ENCODE data around the gene GAS7. TPM values are rescaled to one million over a fixed set of nuclear protein-coding genes. Genes with fewer than 3 reads are reported as not detected.
A peak's percentile ranks its signal among the peaks of the same experiment; 100 is the strongest.

GAS7 gene
- total and polyA plus RNA-seq, 4 donors: 9.0 to 112 (median 46.1) TPM

DNA sequence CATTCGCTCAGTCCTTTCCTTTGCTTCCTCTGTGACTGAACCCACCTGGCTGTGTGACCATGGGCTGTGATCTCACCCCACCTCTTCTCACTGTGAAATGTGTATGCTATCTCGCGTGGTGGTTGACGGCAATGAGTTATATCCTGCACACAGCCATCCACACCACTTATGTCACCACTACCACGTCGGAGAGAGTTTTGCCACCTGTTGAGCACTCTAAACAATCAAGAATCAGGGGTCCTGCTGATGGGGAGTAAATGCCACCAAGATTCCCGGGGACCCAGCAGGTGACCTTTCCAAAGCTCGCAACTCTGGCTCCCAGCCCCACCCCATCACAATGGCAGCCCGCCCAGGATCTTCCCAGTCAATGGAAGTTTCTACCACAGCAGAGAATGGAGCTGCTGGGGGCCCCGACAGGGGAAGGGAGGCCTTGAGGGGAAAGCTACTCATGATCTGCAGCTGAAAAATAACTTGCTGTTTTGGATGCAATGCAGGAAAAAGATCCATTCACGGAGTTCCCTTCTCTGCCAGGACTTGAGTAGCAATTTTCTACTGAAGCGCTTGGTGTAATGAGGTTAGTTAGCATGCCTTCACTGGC is 267.2 kb downstream of the GAS7 start:
- TF ChIP-seq, protein P1, sequence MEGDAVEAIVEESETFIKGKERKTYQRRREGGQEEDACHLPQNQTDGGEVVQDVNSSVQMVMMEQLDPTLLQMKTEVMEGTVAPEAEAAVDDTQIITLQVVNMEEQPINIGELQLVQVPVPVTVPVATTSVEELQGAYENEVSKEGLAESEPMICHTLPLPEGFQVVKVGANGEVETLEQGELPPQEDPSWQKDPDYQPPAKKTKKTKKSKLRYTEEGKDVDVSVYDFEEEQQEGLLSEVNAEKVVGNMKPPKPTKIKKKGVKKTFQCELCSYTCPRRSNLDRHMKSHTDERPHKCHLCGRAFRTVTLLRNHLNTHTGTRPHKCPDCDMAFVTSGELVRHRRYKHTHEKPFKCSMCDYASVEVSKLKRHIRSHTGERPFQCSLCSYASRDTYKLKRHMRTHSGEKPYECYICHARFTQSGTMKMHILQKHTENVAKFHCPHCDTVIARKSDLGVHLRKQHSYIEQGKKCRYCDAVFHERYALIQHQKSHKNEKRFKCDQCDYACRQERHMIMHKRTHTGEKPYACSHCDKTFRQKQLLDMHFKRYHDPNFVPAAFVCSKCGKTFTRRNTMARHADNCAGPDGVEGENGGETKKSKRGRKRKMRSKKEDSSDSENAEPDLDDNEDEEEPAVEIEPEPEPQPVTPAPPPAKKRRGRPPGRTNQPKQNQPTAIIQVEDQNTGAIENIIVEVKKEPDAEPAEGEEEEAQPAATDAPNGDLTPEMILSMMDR (IDR thresholded peaks at IDR 0.05; ENCODE audit: control extremely low read depth, extremely low read depth): no peak
- H3K4me3 ChIP-seq: no peak overlapping the region
- no peak for ATAC-seq (ENCODE audit: insufficient read depth, low FRiP score)
- WGBS, 2 donors: 76 to 80% methylated on average over 12 of the region's 12 CpGs
- no peaks in the 10 kb centered on the region for H3K9me3 ChIP-seq (ENCODE audit: control insufficient read depth in 4 of 4, insufficient read depth in 3 of 4, low read length in 3 of 4)
- peaks cover 0 to 26% (median 10%) of the 10 kb centered on the region in 4 donors for H3K36me3 ChIP-seq (ENCODE audit: control insufficient read depth in 4 of 4, insufficient read depth in 4 of 4, low read length in 4 of 4)
- H3K4me1 ChIP-seq (ENCODE audit: control insufficient read depth in 5 of 5, insufficient read depth in 5 of 5, low read length in 5 of 5): no peaks in the 10 kb centered on the region
- H3K9ac ChIP-seq (ENCODE audit: insufficient read depth in 1 of 2, low read length in 2 of 2): no peak overlapping the region
- DNase-seq: no peak
- H3K27ac ChIP-seq (ENCODE audit: low read depth in 1 of 2, low read length in 1 of 2): no peak overlapping the region
- peaks cover 0 to 5% (median 0%) of the 10 kb centered on the region in 3 donors for H3K27me3 ChIP-seq (ENCODE audit: control insufficient read depth in 3 of 3, insufficient read depth in 3 of 3, low read length in 2 of 3)

DNA sequence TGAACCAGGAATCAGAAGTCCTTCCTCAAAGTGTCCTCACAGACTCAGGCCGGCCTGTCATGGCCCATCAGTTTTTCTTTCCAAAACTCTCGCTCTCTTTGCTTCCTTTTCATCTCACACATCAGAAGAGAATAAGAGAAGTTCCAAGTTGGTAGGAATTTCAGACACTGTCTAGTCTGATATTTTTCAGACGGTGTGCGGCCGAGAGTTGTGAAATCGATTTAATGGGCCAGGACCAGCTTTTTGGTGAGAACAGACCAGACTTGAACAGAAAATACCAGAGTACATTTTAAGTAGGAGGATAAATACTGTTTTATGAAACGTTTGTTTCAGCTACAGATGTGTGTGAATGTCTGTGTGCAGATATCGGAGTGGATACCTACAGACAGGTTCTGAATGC is 268.5 kb downstream of the GAS7 start:
- DNase-seq (no peak), ATAC-seq (ENCODE audit: insufficient read depth, low FRiP score) (no peak)
- WGBS, 2 donors: 78 to 83% methylated on average over 8 of the region's 8 CpGs
- Histone ChIP-seq H3K4me1 (ENCODE audit: control insufficient read depth in 5 of 5, insufficient read depth in 5 of 5, low read length in 5 of 5) (no peaks in the 10 kb centered on the region), H3K27ac (ENCODE audit: low read depth in 1 of 2, low read length in 1 of 2) (no peak overlapping the region), H3K4me3 (no peak overlapping the region), H3K9me3 (ENCODE audit: control insufficient read depth in 4 of 4, insufficient read depth in 3 of 4, low read length in 3 of 4) (no peaks in the 10 kb centered on the region), H3K9ac (ENCODE audit: insufficient read depth in 1 of 2, low read length in 2 of 2) (no peak overlapping the region), H3K27me3 (ENCODE audit: control insufficient read depth in 3 of 3, insufficient read depth in 3 of 3, low read length in 2 of 3) (peaks cover 0 to 5% (median 0%) of the 10 kb centered on the region in 3 donors), H3K36me3 (ENCODE audit: control insufficient read depth in 4 of 4, insufficient read depth in 4 of 4, low read length in 4 of 4) (peaks cover 0 to 19% (median 9%) of the 10 kb centered on the region in 4 donors)
- TF ChIP-seq, protein P1 (IDR thresholded peaks at IDR 0.05; ENCODE audit: control extremely low read depth, extremely low read depth): no peak

DNA sequence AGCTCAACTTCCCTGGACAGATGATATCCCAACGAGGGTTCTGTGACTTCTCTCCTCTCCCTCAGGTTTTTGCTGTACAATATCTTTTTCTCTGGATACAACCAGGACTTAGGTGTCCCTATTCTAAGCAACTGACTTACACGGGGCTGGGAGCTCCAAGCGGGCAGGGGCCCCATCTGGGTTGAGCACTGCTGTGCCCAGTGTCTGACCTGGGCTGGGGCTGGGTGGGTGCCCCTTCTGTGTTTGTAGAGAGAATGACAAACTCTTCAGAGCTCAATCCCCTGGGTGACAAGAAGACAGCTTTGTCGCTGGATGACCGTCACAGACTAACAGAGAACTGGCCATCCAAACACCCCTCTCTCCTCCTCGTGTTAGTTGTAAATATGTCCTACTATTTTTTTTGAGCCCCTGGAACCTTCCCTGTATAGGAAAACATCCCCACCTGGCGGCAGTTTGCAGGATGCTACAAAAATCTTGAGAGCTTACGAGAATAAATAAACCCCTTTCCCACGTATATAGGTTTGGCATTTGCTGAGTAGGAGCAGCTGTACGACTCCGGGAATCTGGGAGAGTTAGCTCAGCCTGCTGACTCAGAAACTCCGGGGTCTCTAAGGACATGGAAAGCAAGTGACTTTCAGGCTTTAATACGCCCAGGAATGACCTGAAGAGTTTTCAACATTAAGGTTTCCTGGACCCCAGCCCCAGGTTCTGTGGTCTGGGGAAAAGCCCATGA is 269.6 kb downstream of the GAS7 start:
- no peaks in the 10 kb centered on the region for H3K4me1 ChIP-seq (ENCODE audit: control insufficient read depth in 5 of 5, insufficient read depth in 5 of 5, low read length in 5 of 5)
- WGBS, 2 donors: 44 to 62% methylated on average over 13 of the region's 13 CpGs
- no peak overlapping the region for H3K9ac ChIP-seq (ENCODE audit: insufficient read depth in 1 of 2, low read length in 2 of 2)
- H3K9me3 ChIP-seq (ENCODE audit: control insufficient read depth in 4 of 4, insufficient read depth in 3 of 4, low read length in 3 of 4): no peaks in the 10 kb centered on the region
- H3K27ac ChIP-seq (ENCODE audit: low read depth in 1 of 2, low read length in 1 of 2): no peak overlapping the region
- ATAC-seq (ENCODE audit: insufficient read depth, low FRiP score): no peak
- DNase-seq: peak; percentile 69 to 84 (median 81)
- no peak overlapping the region for H3K4me3 ChIP-seq
- peaks cover 0 to 18% (median 9%) of the 10 kb centered on the region in 4 donors for H3K36me3 ChIP-seq (ENCODE audit: control insufficient read depth in 4 of 4, insufficient read depth in 4 of 4, low read length in 4 of 4)
- TF ChIP-seq, protein P1 (IDR thresholded peaks at IDR 0.05; ENCODE audit: control extremely low read depth, extremely low read depth): no peak
- peaks cover 0 to 5% (median 0%) of the 10 kb centered on the region in 3 donors for H3K27me3 ChIP-seq (ENCODE audit: control insufficient read depth in 3 of 3, insufficient read depth in 3 of 3, low read length in 2 of 3)
